T-helper 2 cell treated with Interferon-gamma antibody and Interleukin-4, amounts not matched to agents 5 μg/mL and 100 μg/mL, for 36 hours (primary cell): Measurements from ENCODE around the gene POR.
"Not testable (repeated sequence)": the region's sequence is repeated elsewhere in the genome, so short reads cannot be mapped to it uniquely, and the experiment has no call there.

Experiments
- DNase-seq: peaks from one replicate; pipeline ENCODE4 v3.0.0; 2021; ENCODE audit warnings: low spot score
- H3K27ac Mint-ChIP-seq: one replicate; pipeline ENCODE4 v1.8.0; 2021; ENCODE audit warnings: mild to moderate bottlenecking, mixed read lengths
- H3K27me3 Mint-ChIP-seq: one replicate; pipeline ENCODE4 v1.8.0; 2021; ENCODE audit warnings: low read depth, mixed read lengths
- H3K36me3 Mint-ChIP-seq: one replicate; pipeline ENCODE4 v1.8.0; 2021; ENCODE audit warnings: low read depth, mixed read lengths
- H3K4me1 Mint-ChIP-seq: one replicate; pipeline ENCODE4 v1.8.0; 2021; ENCODE audit warnings: low read depth, mixed read lengths
- H3K4me3 Mint-ChIP-seq: one replicate; pipeline ENCODE4 v1.8.0; 2022; ENCODE audit warnings: mild to moderate bottlenecking, moderate library complexity, mixed read lengths
- H3K9me3 Mint-ChIP-seq: one replicate; pipeline ENCODE4 v1.8.0; 2021; ENCODE audit warnings: mixed read lengths

POR gene

DNA sequence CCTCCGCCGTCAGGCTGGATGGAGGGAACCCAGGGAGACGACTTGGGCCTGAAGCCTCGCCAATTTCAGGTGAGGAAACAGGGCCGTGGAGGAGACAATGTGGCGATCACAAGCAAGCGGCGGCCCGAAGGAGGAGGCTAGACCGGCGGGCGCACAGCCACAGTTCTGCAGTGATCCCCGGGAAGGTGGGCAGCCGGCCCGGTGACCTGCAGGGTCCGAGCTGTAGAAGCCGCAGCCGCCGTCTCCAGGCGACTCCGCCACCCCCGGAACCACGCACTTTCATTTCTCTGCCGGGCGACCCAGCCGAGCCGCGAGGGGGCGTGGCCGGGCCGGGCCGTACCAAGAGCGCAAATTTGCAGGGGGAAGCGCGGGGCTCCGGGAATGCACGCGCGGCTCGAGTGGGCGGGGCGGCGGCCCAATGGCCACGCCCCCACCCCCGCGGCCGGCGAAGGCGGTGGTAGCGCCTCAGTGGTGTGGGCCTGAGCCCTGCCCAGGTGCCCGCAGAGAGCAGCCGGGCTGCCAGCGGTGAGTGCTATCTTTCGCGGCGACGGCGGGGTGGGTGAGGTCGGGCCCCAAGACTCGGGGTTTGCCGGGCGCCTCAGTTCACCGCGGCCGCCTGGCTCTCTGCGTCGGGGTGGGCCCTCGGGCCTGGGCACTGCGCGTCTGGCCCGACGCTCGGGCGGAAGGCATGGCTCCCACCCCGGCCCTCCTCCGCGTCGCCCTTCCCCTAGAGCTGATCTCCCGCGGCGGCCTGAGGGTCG lies at the start of gene POR:
Gene POR, plus strand, starts transcription at position 501 of the 761 bp plus-strand sequence. CDS start 38,847 bp downstream, outside the sequence.
- no peaks in the 10 kb centered on the region for H3K36me3 Mint-ChIP-seq
- peak within 1 kb of the TSS; percentile 91 for H3K4me3 Mint-ChIP-seq
- H3K27ac Mint-ChIP-seq = peak within 1 kb of the TSS; percentile 93
- peaks cover 13% of the 10 kb centered on the region for H3K4me1 Mint-ChIP-seq
- H3K27me3 Mint-ChIP-seq = no peaks in the 10 kb centered on the region
- peak; percentile 98 for DNase-seq
- no peaks in the 10 kb centered on the region for H3K9me3 Mint-ChIP-seq

DNA sequence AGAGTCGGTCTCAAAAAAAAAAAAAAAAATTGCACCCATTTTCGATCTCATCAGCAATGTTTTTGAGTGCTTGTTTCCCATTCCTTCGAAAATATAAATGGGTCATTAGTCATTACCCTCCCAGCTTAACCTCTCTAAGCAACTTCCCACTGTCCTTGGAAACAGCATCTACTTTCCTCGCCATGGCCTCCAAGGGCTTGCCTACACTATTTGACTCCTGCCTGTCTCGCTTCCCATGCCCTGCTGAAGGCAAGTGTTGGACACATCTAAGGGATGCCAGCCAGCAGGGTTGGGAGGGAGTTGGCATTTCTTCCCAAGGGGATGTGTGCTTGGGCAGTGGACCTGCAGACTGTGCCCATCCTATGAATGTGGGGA lies 48.9 kb upstream of the POR start:
- DNase-seq = no peak
- no peaks in the 10 kb centered on the region for H3K9me3 Mint-ChIP-seq
- H3K36me3 Mint-ChIP-seq = no peaks in the 10 kb centered on the region
- H3K27me3 Mint-ChIP-seq = peaks cover 7% of the 10 kb centered on the region
- H3K4me3 Mint-ChIP-seq = no peak overlapping the region
- peaks cover 9% of the 10 kb centered on the region for H3K4me1 Mint-ChIP-seq
- no peak overlapping the region for H3K27ac Mint-ChIP-seq

DNA sequence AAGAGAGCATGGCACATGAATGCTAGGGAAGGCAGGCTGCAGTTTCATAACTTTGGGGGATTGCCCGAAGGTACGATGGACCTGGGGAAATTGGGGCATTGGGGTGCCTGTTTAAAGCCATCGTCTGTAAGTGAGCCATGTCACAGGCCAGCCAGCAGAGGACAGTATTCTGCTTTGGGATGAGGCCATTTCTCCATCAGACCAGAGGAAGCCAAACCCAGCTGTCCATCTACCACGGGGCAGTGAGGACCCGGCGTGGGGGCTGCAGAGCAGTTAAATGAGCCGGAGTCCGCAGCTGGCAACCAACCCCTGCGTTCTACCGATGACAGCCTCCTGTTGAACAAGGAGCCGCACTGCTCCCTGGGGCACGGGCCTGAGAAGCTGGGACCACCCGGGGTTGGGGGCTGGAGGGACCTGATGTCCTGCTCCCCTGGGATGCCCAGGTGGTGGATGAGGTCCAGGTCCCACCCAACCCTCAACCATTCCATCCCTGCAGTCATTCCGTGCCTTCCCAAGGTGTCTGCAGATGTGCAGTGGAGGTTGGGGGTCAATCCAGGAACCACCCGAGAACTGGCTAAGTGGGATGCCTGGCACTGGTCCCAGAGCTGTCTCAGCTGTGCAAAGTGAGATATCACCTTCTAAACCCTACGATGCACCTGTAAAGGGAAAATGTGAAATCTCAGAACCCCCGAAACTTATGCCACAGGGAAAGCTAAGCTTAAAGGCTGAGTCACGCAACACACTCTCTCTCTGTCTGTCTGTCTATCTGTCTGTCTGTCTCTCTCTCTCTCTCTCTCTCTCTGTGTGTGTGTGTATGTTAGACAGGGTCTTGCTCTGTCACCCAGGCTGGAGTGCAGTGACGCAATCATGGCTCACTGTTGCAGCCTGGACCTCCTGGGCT lies 48.2 kb upstream of the POR start:
- peaks cover 9% of the 10 kb centered on the region for H3K4me1 Mint-ChIP-seq
- H3K4me3 Mint-ChIP-seq = no peak overlapping the region
- DNase-seq = peak; percentile 43
- H3K9me3 Mint-ChIP-seq = no peaks in the 10 kb centered on the region
- H3K36me3 Mint-ChIP-seq = no peaks in the 10 kb centered on the region
- peaks cover 7% of the 10 kb centered on the region for H3K27me3 Mint-ChIP-seq
- H3K27ac Mint-ChIP-seq = no peak overlapping the region

DNA sequence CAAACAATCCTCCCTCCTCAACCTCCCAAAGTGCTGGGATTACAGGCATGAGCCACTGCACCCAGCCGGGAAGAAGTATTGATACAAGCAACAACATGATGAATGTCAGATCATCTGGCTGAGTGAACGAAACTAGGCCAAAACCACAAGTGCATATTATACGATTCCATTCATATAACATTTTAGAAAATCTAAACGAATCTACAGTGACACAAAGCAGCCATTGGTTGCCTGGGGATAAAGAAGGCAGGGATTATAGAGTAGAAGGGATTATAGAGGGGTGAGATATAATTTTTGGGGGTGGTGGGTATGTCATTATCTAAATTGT lies 47.6 kb upstream of the POR start:
- H3K4me1 Mint-ChIP-seq = peaks cover 9% of the 10 kb centered on the region

DNA sequence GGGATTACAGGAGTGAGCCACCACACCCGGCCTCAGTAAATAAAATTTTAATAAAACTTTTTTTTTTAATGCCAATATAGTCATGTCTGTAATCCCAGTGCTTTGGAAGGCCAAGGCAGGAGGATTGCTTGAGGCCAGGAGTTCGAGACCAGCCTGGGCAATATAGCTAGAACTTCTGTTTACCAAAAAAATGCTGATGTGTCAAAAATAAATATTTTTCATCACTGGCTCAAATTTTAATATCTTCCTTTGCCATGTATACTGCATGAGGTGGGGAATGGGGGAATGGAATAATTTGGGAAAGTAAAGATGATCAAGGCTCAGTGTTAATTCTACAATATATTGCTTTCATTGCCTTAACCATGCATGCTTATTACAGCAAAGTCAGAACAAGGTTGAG lies 46.8 kb upstream of the POR start:
- H3K27ac Mint-ChIP-seq = no peak overlapping the region
- peaks cover 7% of the 10 kb centered on the region for H3K27me3 Mint-ChIP-seq
- peaks cover 9% of the 10 kb centered on the region for H3K4me1 Mint-ChIP-seq
- no peaks in the 10 kb centered on the region for H3K9me3 Mint-ChIP-seq
- no peak for DNase-seq
- H3K4me3 Mint-ChIP-seq = no peak overlapping the region
- no peaks in the 10 kb centered on the region for H3K36me3 Mint-ChIP-seq

More for the DNA sequence above, 47.6 kb upstream of the POR start:
- H3K36me3 Mint-ChIP-seq = no peaks in the 10 kb centered on the region
- no peak overlapping the region for H3K4me3 Mint-ChIP-seq
- H3K9me3 Mint-ChIP-seq = no peaks in the 10 kb centered on the region
- H3K27me3 Mint-ChIP-seq = peaks cover 7% of the 10 kb centered on the region
- DNase-seq = no peak
- no peak overlapping the region for H3K27ac Mint-ChIP-seq

DNA sequence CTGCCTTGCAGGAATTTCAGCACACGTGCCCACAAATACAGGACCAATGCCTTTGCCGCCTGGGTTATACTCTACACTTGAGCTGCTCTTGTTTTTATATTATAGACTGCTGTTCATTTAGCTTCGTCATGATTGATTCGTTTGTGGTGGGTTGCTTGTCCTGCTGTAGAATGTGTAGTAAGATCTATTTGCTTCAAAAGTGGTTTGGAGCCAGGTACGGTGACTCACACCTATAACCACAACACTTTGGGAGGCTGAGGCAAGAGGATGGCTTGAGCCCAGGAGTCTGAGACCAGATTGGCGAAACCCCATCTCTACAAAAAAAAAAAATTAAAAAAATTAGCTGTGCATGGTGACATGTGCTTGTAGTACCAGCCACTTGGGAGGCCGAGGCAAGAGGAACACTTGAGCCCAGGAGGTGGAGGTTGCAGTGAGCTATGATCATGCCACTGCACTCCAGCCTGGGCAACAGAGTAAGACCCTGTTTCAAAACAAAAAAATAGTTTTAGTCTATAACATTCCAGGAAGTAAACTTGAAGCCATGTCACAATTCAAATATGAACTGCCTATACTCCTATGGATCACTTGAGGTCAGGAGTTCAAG lies 45.1 kb upstream of the POR start:
- DNase-seq = peak; percentile 15
- H3K36me3 Mint-ChIP-seq = no peaks in the 10 kb centered on the region
- no peak overlapping the region for H3K27ac Mint-ChIP-seq
- H3K4me1 Mint-ChIP-seq = peaks cover 9% of the 10 kb centered on the region
- no peaks in the 10 kb centered on the region for H3K27me3 Mint-ChIP-seq
- no peaks in the 10 kb centered on the region for H3K9me3 Mint-ChIP-seq
- no peak overlapping the region for H3K4me3 Mint-ChIP-seq

DNA sequence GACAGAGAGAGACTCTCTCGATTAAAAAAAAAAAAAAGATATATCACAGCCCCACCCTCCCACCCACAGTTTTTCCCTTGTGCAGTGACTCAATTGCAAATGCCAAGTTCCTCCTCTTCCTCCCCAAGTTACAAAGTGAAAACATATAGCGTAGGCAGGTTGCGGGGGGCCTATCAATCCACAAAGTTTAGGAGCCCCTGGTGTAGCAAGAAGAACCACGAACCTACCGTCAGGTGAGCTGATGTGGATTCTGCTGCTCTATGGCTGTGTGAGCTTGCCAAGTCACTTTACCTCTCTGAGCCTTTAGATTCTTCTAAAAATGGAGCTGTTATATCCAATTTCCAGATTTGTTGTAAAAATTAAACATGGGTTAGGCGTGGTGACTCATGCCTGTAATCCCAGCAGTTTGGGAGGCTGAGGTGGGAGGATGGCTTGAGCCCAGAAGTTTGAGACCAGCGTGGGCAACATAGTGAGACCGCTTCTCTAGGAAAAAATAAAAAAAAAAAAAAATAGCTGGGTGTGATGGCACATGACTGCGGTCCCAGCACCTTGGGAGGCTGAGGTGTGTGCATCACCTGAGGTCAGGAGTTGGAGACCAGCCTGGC lies 44.3 kb upstream of the POR start:
- H3K36me3 Mint-ChIP-seq = no peaks in the 10 kb centered on the region
- no peaks in the 10 kb centered on the region for H3K9me3 Mint-ChIP-seq
- H3K4me3 Mint-ChIP-seq = peak overlapping the region; percentile 50
- no peak overlapping the region for H3K27ac Mint-ChIP-seq
- no peaks in the 10 kb centered on the region for H3K27me3 Mint-ChIP-seq
- peak; percentile 38 for DNase-seq
- H3K4me1 Mint-ChIP-seq = peaks cover 9% of the 10 kb centered on the region

DNA sequence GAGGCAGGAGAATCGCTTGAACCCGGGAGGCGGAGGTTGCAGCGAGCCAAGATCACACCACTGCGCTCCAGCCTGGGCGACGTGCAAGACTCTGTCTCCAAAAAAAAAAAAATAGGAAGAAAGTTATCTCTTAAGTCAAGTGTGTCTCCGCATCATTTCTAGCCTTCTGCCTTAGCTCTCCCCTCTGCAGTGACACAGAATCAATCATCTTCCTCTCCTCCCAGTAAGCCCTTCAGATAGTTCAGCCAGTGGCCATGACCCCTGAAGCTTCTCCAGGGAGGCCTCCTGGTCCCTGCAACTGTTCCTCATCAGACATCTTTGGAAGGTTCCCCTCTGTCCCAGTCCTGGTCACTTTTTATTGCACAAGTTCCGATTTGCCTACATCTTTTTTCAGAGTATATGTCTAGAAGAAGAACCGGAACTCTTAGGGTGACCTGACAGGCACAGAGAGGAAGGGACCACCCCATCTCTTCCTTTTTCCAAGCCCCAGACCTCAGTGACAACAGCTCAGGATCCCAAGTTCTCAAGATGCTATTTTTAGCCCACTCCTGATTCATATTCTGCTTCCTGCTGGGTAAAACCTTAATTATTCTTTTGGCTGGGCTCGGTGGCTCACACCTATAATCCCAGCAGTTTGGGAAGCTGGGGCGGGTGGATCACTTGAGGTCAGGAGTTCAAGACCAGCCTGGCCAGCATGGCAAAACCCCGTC lies 42.7 kb upstream of the POR start:
- Mint-ChIP-seq H3K4me3 (no peak overlapping the region), H3K9me3 (no peaks in the 10 kb centered on the region), H3K27me3 (no peaks in the 10 kb centered on the region), H3K27ac (no peak overlapping the region), H3K36me3 (no peaks in the 10 kb centered on the region), H3K4me1 (peaks cover 8% of the 10 kb centered on the region)
- DNase-seq = no peak

DNA sequence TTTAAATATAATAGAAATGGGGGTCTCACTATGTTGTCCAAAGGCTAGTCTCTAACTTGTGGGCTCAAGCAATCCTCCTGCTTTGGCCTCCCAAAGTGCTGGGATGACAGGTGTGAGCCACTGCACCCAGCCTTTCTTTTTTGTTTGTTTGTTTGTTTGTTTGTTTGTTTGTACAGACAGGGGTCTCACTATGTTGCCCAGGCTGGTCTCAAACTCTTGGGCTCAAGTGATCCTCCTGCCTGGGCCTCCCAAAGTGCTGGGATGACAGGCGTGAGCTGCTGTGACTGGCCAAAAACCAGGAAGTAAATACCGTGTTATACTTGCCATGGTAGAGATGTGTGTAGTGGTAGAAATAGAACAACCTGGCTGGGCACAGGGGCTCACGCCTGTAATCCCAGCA lies 40.8 kb upstream of the POR start:
- not testable (repeated sequence) for H3K9me3 Mint-ChIP-seq, H3K27ac Mint-ChIP-seq, DNase-seq, H3K27me3 Mint-ChIP-seq, H3K4me3 Mint-ChIP-seq, H3K36me3 Mint-ChIP-seq
- H3K4me1 Mint-ChIP-seq = peaks cover 16% of the 10 kb centered on the region

- H3K4me1 Mint-ChIP-seq = peaks cover 23% of the 10 kb centered on the region
- peaks cover 12% of the 10 kb centered on the region for H3K36me3 Mint-ChIP-seq
- no peaks in the 10 kb centered on the region for H3K27me3 Mint-ChIP-seq
- no peak overlapping the region for H3K27ac Mint-ChIP-seq
- no peaks in the 10 kb centered on the region for H3K9me3 Mint-ChIP-seq
- DNase-seq = no peak
- no peak overlapping the region for H3K4me3 Mint-ChIP-seq
These were observed 39.6 kb upstream of the POR start for GRCh38 chr7:75875113-75876080.

GRCh38 chr7:75876126-75876881 lies 38.7 kb upstream of the POR start:
- no peak for DNase-seq
- no peak overlapping the region for H3K27ac Mint-ChIP-seq
- H3K9me3 Mint-ChIP-seq = no peaks in the 10 kb centered on the region
- H3K4me1 Mint-ChIP-seq = peaks cover 25% of the 10 kb centered on the region
- peaks cover 17% of the 10 kb centered on the region for H3K36me3 Mint-ChIP-seq
- H3K27me3 Mint-ChIP-seq = no peaks in the 10 kb centered on the region
- H3K4me3 Mint-ChIP-seq = no peak overlapping the region

- DNase-seq = no peak
- H3K4me3 Mint-ChIP-seq = peak overlapping the region; percentile 99
- peak overlapping the region; percentile 97 for H3K27ac Mint-ChIP-seq
- H3K9me3 Mint-ChIP-seq = no peaks in the 10 kb centered on the region
- H3K4me1 Mint-ChIP-seq = peaks cover 33% of the 10 kb centered on the region
- H3K27me3 Mint-ChIP-seq = no peaks in the 10 kb centered on the region
- peaks cover 33% of the 10 kb centered on the region for H3K36me3 Mint-ChIP-seq
These were observed 36.6 kb upstream of the POR start for GRCh38 chr7:75878312-75878768.
